Upper lobe of left lung (tissue), 6 donors: ENCODE measurements around the gene ETS1. TPM values are rescaled to one million over a fixed set of nuclear protein-coding genes. Genes with fewer than 3 reads are reported as not detected.

Source experiments
- ATAC-seq, 2 donors: fragments of 200-7000 bp; cut with Tn5 transposase; one replicate each; pipeline ENCODE4 v1.9.1; 2022; ENCODE audit warnings: mild to moderate bottlenecking in 2 of 2, moderate library complexity in 2 of 2; ENCODE audit not compliant: low FRiP score in 2 of 2
- DNase-seq, 2 donors: peaks; one replicate each; pipeline ENCODE4 v3.0.0-alpha.2; 2019 to 2020
- H3K27ac ChIP-seq, 4 donors: fragments of 200-600 bp; sonication (generic); one replicate each; pipeline ENCODE4 v1.5.1; 2016 to 2019
- H3K27me3 ChIP-seq, 4 donors: fragments of 200-600 bp; sonication (generic); one replicate each; pipeline ENCODE4 v1.5.1; 2017 to 2019
- H3K36me3 ChIP-seq, 4 donors: fragments of 200-600 bp; sonication (generic); one replicate each; pipeline ENCODE4 v1.5.1; 2016 to 2019
- H3K4me1 ChIP-seq, 4 donors: fragments of 200-600 bp; sonication (generic); one replicate each; pipeline ENCODE4 v1.5.1; 2018 to 2019
- H3K4me3 ChIP-seq, 4 donors: fragments of 200-600 bp; sonication (generic); one replicate each; pipeline ENCODE4 v1.5.1; 2017 to 2019; ENCODE audit warnings: mild to moderate bottlenecking in 2 of 4, moderate library complexity in 1 of 4
- H3K9me3 ChIP-seq, 4 donors: fragments of 200-600 bp; sonication (generic); one replicate each; pipeline ENCODE4 v1.5.1; 2018 to 2019
- EP300 ChIP-seq, 4 donors: sonication (generic); formaldehyde crosslinking; IDR thresholded peaks; one replicate each; pipeline ENCODE4 v1.5.1; 2017; ENCODE audit warnings: antibody characterized with exemption in 4 of 4, control low read depth in 2 of 4
- POLR2A ChIP-seq, 4 donors: fragments of 450-650 bp; IDR thresholded peaks; one replicate each; pipeline ENCODE4 v1.5.1; 2016 to 2017; ENCODE audit warnings: antibody characterized with exemption in 4 of 4, mild to moderate bottlenecking in 2 of 4
- POLR2AphosphoS5 ChIP-seq, 2 donors: sonication (generic); formaldehyde crosslinking; IDR thresholded peaks; one replicate each; pipeline ENCODE4 v1.5.1; 2017; ENCODE audit warnings: antibody characterized with exemption in 2 of 2
- WGBS, 2 donors: methylation state at CpG; one replicate each; pipeline ENCODE4 v1.1.5; 2017 to 2018; 5-methylcytosine and 5-hydroxymethylcytosine counted together
- total RNA-seq, 6 donors: library from RNA; depleted of rRNA in 4 of 6; stranded (reverse); fragments of >200 nt in 4 of 6; gene quantifications; one replicate each; pipeline versions ENCODE4 v1.1.0 to v1.2.1, GENCODE V29; 2016 to 2021
- TF ChIP-seq, protein P1 (sequence below), 6 experiments: fragments of 450-650 bp in 4 of 6; fragments of 200-600 bp in 2 of 6; sonication (generic) in 2 of 6; IDR thresholded peaks; one replicate each; pipeline ENCODE4 v1.5.1; 2016 to 2019; ENCODE audit warnings: antibody characterized with exemption in 6 of 6
- donor health status: DM: no; HTN: no; CAD: no; lungs with moderate emphysema.
- donor health status: DM: no; HTN: yes; CAD: no; lungs with severe emphysema.

The ETS1 gene
- total RNA-seq, 6 donors from 2014 or later = 29.3 to 107 (median 79.0) TPM

DNA sequence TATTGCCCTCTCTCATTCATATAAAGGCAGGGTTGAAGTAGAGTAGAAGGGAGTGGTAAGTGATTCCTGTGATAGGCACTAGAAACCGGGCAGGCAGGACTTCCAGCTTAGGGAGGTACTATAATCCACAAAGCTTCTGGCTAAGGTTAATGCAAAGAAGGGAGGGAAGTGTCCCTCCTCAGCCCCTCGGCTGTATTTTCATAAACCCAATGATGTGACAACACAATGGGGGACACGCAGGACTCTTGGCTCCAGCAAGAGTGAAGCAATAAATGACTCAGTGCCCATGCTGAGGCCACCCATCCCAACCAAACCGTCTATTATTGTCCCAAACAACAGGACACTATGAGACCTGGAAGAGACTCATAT lies 90.7 kb downstream of the ETS1 start:
- H3K36me3 ChIP-seq = peaks cover 0 to 4% (median 0%) of the 10 kb centered on the region in 4 donors
- H3K9me3 ChIP-seq = no peaks in the 10 kb centered on the region
- H3K4me3 ChIP-seq = no peak overlapping the region
- 18 to 28% methylated on average over 4 of the region's 4 CpGs for WGBS, 2 donors
- H3K27ac ChIP-seq = peak overlapping the region; percentile 41 to 65 (median 60)
- no peaks in the 10 kb centered on the region for H3K27me3 ChIP-seq
- no peak for DNase-seq
- ATAC-seq = peak; percentile 31 to 37
- TF ChIP-seq POLR2AphosphoS5 (IDR thresholded peaks at IDR 0.05) (peak; percentile 3 to 56), POLR2A (IDR thresholded peaks at IDR 0.05) (no peak)
- TF ChIP-seq, protein P1, sequence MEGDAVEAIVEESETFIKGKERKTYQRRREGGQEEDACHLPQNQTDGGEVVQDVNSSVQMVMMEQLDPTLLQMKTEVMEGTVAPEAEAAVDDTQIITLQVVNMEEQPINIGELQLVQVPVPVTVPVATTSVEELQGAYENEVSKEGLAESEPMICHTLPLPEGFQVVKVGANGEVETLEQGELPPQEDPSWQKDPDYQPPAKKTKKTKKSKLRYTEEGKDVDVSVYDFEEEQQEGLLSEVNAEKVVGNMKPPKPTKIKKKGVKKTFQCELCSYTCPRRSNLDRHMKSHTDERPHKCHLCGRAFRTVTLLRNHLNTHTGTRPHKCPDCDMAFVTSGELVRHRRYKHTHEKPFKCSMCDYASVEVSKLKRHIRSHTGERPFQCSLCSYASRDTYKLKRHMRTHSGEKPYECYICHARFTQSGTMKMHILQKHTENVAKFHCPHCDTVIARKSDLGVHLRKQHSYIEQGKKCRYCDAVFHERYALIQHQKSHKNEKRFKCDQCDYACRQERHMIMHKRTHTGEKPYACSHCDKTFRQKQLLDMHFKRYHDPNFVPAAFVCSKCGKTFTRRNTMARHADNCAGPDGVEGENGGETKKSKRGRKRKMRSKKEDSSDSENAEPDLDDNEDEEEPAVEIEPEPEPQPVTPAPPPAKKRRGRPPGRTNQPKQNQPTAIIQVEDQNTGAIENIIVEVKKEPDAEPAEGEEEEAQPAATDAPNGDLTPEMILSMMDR (IDR thresholded peaks at IDR 0.05) = no peak
- H3K4me1 ChIP-seq = peaks cover 76 to 92% (median 90%) of the 10 kb centered on the region in 4 donors

DNA sequence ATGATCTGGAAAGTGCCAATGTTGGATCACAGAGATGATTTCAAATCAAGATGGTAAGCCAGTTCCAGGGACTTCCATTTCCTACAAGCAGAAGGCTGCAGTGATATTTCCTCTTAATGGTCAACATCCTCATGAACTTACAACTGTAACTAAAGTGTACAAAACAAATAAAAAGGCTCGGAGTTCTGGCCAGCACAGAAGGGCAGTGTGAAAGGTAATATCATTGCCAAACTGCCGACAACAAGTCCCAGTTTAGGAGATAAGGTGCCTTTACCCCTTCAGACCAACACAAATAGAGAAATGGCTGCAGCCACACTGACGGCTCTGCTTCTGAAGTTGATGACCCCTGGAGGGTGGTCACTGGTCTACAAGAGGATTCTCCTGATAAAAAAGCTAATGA lies 91.1 kb downstream of the ETS1 start:
- Histone ChIP-seq H3K4me1 (peaks cover 76 to 92% (median 90%) of the 10 kb centered on the region in 4 donors), H3K27me3 (no peaks in the 10 kb centered on the region), H3K9me3 (no peaks in the 10 kb centered on the region), H3K36me3 (peaks cover 0 to 4% (median 0%) of the 10 kb centered on the region in 4 donors), H3K27ac (peak overlapping the region; percentile 41 to 65 (median 60)), H3K4me3 (no peak overlapping the region)
- 26 to 33% methylated on average over 3 of the region's 3 CpGs for WGBS, 2 donors
- ATAC-seq (no peak), DNase-seq (no peak)
- TF ChIP-seq POLR2AphosphoS5 (IDR thresholded peaks at IDR 0.05) (no peak), EP300 (IDR thresholded peaks at IDR 0.05) (no peak), POLR2A (IDR thresholded peaks at IDR 0.05) (no peak)
- TF ChIP-seq, protein P1 (IDR thresholded peaks at IDR 0.05) = no peak

DNA sequence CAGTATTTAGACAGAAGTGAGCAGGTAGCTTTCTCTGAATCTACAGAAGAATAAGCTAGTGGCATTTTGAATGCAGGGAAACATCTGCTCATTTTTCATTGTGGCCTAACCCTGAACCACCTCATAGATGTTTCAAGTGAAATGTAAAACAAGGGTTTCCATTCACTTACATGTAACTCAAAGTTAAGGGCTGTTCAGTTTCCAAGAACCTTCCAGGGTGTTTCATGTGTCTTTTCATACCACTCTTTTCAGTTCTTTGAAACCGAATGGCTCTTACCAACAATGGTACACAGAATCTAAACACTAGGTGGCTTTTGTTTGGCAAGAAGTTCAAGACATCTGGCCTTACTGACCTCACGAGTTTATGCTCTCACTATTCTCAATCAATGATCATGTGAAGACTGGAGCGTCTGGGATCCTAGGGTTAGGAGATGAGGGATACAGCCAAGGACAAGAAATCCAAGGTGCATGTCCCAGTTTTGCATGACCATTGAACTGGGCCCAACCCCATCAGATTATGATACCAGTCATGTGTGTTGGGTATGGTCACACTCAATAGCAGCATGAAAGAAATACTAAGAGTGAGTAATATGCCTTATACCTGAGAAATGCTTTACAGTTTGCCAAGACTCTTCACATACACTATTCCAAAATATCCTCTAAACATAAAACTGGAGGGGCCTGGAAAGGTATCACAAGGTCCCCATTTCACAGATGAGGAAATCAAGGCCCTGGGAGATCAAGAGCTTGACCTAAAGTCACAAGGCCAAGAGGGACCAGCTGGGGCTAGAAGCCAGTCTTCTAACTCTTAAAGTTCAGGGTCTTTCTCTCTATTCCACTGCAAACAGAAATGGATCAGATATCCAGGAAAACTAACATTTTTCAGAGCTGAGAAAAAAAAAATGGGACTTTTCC lies 92.7 kb downstream of the ETS1 start:
- peak overlapping the region in 3 of 4 donors; percentile 55 to 65 (median 64) for H3K27ac ChIP-seq
- H3K27me3 ChIP-seq = no peaks in the 10 kb centered on the region
- 49 to 65% methylated on average over 3 of the region's 3 CpGs for WGBS, 2 donors
- no peak for TF ChIP-seq POLR2A (IDR thresholded peaks at IDR 0.05)
- no peak for TF ChIP-seq POLR2AphosphoS5 (IDR thresholded peaks at IDR 0.05)
- TF ChIP-seq, protein P1 (IDR thresholded peaks at IDR 0.05) = no peak
- no peak for TF ChIP-seq EP300 (IDR thresholded peaks at IDR 0.05)
- H3K4me1 ChIP-seq = peaks cover 67 to 91% (median 85%) of the 10 kb centered on the region in 4 donors
- no peaks in the 10 kb centered on the region for H3K9me3 ChIP-seq
- DNase-seq (no peak), ATAC-seq (no peak)
- H3K36me3 ChIP-seq = peaks cover 0 to 9% (median 3%) of the 10 kb centered on the region in 4 donors
- no peak overlapping the region for H3K4me3 ChIP-seq

DNA sequence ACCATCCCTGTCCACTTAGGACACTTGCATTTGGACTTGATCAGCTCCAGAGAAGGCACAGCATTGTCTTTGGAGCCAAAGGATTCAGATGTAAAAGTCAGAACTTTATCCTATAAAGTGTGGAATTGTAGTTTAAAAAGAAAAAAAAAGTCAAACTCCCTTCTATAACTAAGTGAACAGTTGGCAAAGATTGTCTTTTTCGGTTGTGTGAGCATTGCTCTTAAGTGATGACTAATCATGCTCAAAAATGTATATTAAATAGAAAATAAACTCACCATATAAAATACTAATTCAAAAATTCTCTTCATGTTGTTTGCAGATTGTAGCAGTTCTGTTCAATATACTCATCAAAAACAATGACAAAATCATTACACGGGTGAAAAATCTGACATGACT lies 93.8 kb downstream of the ETS1 start:
- peaks cover 0 to 18% (median 9%) of the 10 kb centered on the region in 4 donors for H3K36me3 ChIP-seq
- DNase-seq (no peak), ATAC-seq (no peak)
- H3K27ac ChIP-seq = peak overlapping the region; percentile 46 to 74 (median 50)
- no peaks in the 10 kb centered on the region for H3K9me3 ChIP-seq
- H3K4me1 ChIP-seq = peaks cover 57 to 88% (median 75%) of the 10 kb centered on the region in 4 donors
- TF ChIP-seq, protein P1 (IDR thresholded peaks at IDR 0.05) = no peak
- no peak for TF ChIP-seq EP300 (IDR thresholded peaks at IDR 0.05)
- no peak for TF ChIP-seq POLR2A (IDR thresholded peaks at IDR 0.05)
- no peak for TF ChIP-seq POLR2AphosphoS5 (IDR thresholded peaks at IDR 0.05)
- H3K4me3 ChIP-seq = no peak overlapping the region
- H3K27me3 ChIP-seq = no peaks in the 10 kb centered on the region
- WGBS, 2 donors = 64% methylated on average over 2 of the region's 2 CpGs
